ENCODE measurements around the gene USP3.

DNA sequence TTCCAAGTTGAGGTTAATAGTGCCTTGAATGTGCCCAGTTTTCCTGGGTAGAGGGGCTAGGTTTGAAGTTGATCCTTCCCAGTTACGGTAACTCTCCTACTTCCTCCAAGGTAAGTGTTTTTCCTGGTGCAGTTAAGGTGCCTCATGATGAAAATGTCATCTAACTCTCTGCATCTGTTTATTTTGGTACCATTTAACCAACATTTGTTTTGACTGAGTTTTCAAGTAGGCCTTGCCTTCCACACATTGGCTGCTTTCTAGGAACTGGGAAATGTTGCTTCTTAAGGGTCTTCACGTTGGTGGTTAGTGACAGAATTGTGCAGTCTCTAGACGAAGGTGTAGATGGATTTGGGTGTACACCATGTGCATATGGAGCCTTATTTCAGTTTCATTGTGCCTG is 31.3 kb downstream of the USP3 start:
- TF ChIP-seq, protein P1, sequence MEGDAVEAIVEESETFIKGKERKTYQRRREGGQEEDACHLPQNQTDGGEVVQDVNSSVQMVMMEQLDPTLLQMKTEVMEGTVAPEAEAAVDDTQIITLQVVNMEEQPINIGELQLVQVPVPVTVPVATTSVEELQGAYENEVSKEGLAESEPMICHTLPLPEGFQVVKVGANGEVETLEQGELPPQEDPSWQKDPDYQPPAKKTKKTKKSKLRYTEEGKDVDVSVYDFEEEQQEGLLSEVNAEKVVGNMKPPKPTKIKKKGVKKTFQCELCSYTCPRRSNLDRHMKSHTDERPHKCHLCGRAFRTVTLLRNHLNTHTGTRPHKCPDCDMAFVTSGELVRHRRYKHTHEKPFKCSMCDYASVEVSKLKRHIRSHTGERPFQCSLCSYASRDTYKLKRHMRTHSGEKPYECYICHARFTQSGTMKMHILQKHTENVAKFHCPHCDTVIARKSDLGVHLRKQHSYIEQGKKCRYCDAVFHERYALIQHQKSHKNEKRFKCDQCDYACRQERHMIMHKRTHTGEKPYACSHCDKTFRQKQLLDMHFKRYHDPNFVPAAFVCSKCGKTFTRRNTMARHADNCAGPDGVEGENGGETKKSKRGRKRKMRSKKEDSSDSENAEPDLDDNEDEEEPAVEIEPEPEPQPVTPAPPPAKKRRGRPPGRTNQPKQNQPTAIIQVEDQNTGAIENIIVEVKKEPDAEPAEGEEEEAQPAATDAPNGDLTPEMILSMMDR (IDR thresholded peaks at IDR 0.05), result no peak
- TF ChIP-seq POLR2A (IDR thresholded peaks at IDR 0.05), result no peak
